Hepatocyte (in vitro differentiated cells): ENCODE results near the gene MGAT4A. TPM values are rescaled to one million over a fixed set of nuclear protein-coding genes. Genes with fewer than 3 reads are reported as not detected.

Source experiments
- DNase-seq: peaks from one replicate; pipeline ENCODE4 v3.0.0-alpha.2; 2016; ENCODE audit warnings: low spot score
- H2AFZ ChIP-seq: fragments of 200-600 bp; sonication (generic); 2 replicates; pipeline ENCODE4 v1.6.0; 2016; ENCODE audit warnings: antibody characterized with exemption, mild to moderate bottlenecking
- H3K27ac ChIP-seq: fragments of 200-600 bp; sonication (generic); 2 replicates; pipeline ENCODE4 v1.5.1; 2016; ENCODE audit warnings: mild to moderate bottlenecking
- H3K27me3 ChIP-seq: fragments of 200-600 bp; sonication (generic); 2 replicates; pipeline ENCODE4 v1.6.1; 2016
- H3K36me3 ChIP-seq: fragments of 200-600 bp; sonication (generic); replicated peaks from 2 replicates; pipeline ENCODE4 v1.5.1; 2016; ENCODE audit warnings: low read depth; ENCODE audit not compliant: insufficient read depth
- H3K4me1 ChIP-seq: fragments of 200-600 bp; sonication (generic); 2 replicates; pipeline ENCODE4 v1.5.1; 2016; ENCODE audit warnings: mild to moderate bottlenecking, moderate library complexity; ENCODE audit not compliant: insufficient read depth
- H3K4me2 ChIP-seq: fragments of 200-600 bp; sonication (generic); 2 replicates; pipeline ENCODE4 v1.6.0; 2016
- H3K4me3 ChIP-seq: fragments of 200-600 bp; sonication (generic); 2 replicates; pipeline ENCODE4 v1.5.1; 2016; ENCODE audit warnings: mild to moderate bottlenecking
- H3K79me2 ChIP-seq: fragments of 200-600 bp; sonication (generic); 2 replicates; pipeline ENCODE4 v1.6.0; 2017; ENCODE audit warnings: mild to moderate bottlenecking
- H3K9me2 ChIP-seq: fragments of 200-600 bp; sonication (generic); replicated peaks from 2 replicates; pipeline ENCODE4 v1.6.0; 2017; ENCODE audit warnings: mild to moderate bottlenecking; ENCODE audit not compliant: insufficient read depth
- H3K9me3 ChIP-seq: fragments of 200-600 bp; sonication (generic); 2 replicates; pipeline ENCODE4 v1.5.1; 2016; ENCODE audit warnings: low read depth, mild to moderate bottlenecking
- H4K20me1 ChIP-seq: fragments of 200-600 bp; sonication (generic); 2 replicates; pipeline ENCODE4 v1.6.0; 2016; ENCODE audit warnings: mild to moderate bottlenecking; ENCODE audit not compliant: insufficient read depth, poor library complexity, severe bottlenecking
- EZH2 ChIP-seq: fragments of 200-600 bp; sonication (generic); IDR thresholded peaks from 2 replicates; pipeline ENCODE4 v1.6.1; 2016; ENCODE audit warnings: antibody characterized with exemption, mild to moderate bottlenecking, borderline replicate concordance
- EZH2phosphoT487 ChIP-seq: fragments of 200-600 bp; sonication (generic); IDR thresholded peaks from one replicate; pipeline ENCODE4 v1.6.1; 2018; ENCODE audit warnings: antibody characterized with exemption, mild to moderate bottlenecking, low read depth, moderate library complexity; ENCODE audit not compliant: unreplicated experiment, severe bottlenecking
- WGBS: methylation state at CpG from one replicate; pipeline ENCODE4 v1.1.6; 2016; ENCODE audit warnings: low lambda C conversion rate; ENCODE audit errors: missing lambda C conversion rate; 5-methylcytosine and 5-hydroxymethylcytosine counted together
- polyA plus RNA-seq: library from polyadenylated mRNA; unstranded; fragments of >200 nt; fragmentation: Nextera tagmentation; extraction: Ambion mirVana; gene quantifications from 2 replicates; pipeline ENCODE4 v1.2.1, GENCODE V29; 2016
- total RNA-seq: library from RNA; depleted of rRNA; stranded (reverse); fragments of >200 nt; gene quantifications from 2 replicates; pipeline ENCODE4 v1.2.3, GENCODE V29; 2014
- TF ChIP-seq, protein P1 (sequence below): fragments of 200-600 bp; sonication (generic); IDR thresholded peaks from 2 replicates; pipeline ENCODE4 v1.5.1; 2016; ENCODE audit warnings: antibody characterized with exemption, mild to moderate bottlenecking; ENCODE audit not compliant: poor library complexity

Gene MGAT4A
- total and polyA plus RNA-seq, 2 experiments from 2014 or later: 10.1 to 21.6 TPM

DNA sequence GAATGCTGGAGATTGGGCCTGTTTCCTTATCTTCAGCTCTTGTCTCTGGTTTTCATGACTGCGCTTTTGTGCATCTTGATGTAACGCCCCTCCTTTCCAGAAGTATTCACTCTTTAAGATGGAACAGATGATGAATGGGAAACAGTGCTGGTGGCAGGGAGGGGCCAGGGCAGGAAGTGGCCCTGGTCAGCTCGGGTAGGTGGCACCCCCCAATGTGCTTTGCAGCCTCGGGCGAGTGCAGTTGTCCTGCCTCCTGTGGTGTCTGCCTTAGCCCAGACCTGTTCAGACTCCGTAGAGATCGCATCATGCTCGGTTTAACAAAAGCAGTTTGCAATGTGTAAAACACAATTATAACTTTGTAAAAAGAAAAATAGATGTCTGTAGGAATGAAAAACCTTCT lies 17.0 kb upstream of the MGAT4A start:
- Histone ChIP-seq H3K27ac (no peak overlapping the region), H3K36me3 (no peaks in the 10 kb centered on the region), H3K79me2 (no peaks in the 10 kb centered on the region), H3K4me2 (no peak overlapping the region), H3K9me2 (no peaks in the 10 kb centered on the region), H2AFZ (no peak overlapping the region), H3K9me3 (no peaks in the 10 kb centered on the region), H4K20me1 (no peaks in the 10 kb centered on the region), H3K4me1 (no peaks in the 10 kb centered on the region), H3K27me3 (no peaks in the 10 kb centered on the region), H3K4me3 (no peak overlapping the region)
- no peak for DNase-seq
- TF ChIP-seq EZH2phosphoT487: no peak
- no peak for TF ChIP-seq EZH2
- WGBS: 53% methylated on average over 8 of the region's 8 CpGs

DNA sequence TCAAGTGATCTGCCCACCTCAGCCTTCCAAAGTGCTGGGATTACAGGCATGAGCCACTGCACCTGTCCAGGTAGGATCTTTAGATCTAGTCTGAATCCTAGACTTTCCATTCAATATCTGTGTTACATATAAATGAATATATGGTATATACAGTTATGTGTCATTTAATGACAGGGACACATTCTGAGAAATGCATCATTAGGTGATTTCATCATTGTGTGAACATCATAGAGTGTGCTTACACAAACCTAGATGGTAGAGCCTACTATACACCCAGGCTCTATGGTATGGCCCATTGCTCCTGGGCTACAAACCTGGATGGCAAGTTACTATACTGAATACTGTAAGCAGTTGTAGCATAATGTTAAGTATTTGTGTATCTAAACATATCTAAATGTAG lies 15.5 kb upstream of the MGAT4A start:
- no peak for DNase-seq
- Histone ChIP-seq H3K4me2 (no peak overlapping the region), H3K9me2 (no peaks in the 10 kb centered on the region), H3K27ac (no peak overlapping the region), H2AFZ (no peak overlapping the region), H3K4me1 (no peaks in the 10 kb centered on the region), H3K4me3 (no peak overlapping the region), H3K27me3 (no peaks in the 10 kb centered on the region), H4K20me1 (no peaks in the 10 kb centered on the region), H3K36me3 (no peaks in the 10 kb centered on the region), H3K9me3 (no peaks in the 10 kb centered on the region), H3K79me2 (no peaks in the 10 kb centered on the region)
- no peak for TF ChIP-seq EZH2phosphoT487
- TF ChIP-seq EZH2: no peak
- TF ChIP-seq, protein P1, sequence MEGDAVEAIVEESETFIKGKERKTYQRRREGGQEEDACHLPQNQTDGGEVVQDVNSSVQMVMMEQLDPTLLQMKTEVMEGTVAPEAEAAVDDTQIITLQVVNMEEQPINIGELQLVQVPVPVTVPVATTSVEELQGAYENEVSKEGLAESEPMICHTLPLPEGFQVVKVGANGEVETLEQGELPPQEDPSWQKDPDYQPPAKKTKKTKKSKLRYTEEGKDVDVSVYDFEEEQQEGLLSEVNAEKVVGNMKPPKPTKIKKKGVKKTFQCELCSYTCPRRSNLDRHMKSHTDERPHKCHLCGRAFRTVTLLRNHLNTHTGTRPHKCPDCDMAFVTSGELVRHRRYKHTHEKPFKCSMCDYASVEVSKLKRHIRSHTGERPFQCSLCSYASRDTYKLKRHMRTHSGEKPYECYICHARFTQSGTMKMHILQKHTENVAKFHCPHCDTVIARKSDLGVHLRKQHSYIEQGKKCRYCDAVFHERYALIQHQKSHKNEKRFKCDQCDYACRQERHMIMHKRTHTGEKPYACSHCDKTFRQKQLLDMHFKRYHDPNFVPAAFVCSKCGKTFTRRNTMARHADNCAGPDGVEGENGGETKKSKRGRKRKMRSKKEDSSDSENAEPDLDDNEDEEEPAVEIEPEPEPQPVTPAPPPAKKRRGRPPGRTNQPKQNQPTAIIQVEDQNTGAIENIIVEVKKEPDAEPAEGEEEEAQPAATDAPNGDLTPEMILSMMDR: no peak

DNA sequence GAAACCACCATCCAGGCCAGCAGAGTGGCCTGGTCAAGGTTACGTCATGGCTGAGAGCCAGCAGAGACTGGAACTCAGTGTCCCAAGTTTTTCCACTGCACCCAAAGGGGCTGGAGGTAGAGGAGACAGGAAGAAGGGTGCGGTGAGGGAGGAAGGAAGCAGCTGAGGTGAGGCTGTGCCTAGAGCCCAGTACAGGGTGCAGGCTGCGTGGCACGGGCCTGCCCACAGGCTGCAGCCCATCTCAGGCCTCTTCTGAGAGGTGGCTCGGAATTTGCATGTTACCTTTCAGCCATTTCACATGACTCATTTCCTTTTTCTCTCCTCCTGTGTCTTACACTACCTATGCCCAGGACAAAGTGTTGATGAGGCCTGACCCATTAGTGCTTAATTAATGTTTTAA lies 13.7 kb upstream of the MGAT4A start:
- H2AFZ ChIP-seq: no peak overlapping the region
- 95% methylated on average over 5 of the region's 5 CpGs for WGBS
- H3K36me3 ChIP-seq: no peaks in the 10 kb centered on the region
- no peaks in the 10 kb centered on the region for H3K4me1 ChIP-seq
- no peaks in the 10 kb centered on the region for H4K20me1 ChIP-seq
- H3K27me3 ChIP-seq: no peaks in the 10 kb centered on the region
- no peak overlapping the region for H3K27ac ChIP-seq
- no peak for DNase-seq
- TF ChIP-seq EZH2: no peak
- TF ChIP-seq, protein P1: no peak
- TF ChIP-seq EZH2phosphoT487: no peak
- H3K9me2 ChIP-seq: no peaks in the 10 kb centered on the region
- H3K79me2 ChIP-seq: no peaks in the 10 kb centered on the region
- H3K9me3 ChIP-seq: no peaks in the 10 kb centered on the region
- no peak overlapping the region for H3K4me3 ChIP-seq
- no peak overlapping the region for H3K4me2 ChIP-seq

DNA sequence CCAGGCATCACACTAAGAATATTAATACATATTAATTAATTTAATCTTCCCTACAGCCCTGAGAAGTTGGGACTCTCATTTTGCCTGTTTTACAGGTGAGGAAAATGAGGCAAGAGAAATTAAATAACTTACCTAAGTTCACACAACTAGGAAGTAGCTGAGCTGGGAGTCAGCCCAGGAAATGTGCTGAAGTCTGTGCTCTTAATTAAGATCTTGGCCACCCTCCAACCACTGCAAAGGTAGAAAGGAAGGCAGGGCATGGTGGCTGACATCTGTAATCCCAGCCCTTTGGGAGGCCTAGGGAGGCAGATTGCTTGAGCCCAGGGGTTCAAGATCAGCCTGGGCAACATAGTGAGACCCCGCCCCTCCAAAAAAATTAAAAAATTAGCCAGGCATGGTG lies 12.9 kb upstream of the MGAT4A start:
- H3K4me1 ChIP-seq: no peaks in the 10 kb centered on the region
- no peaks in the 10 kb centered on the region for H3K9me3 ChIP-seq
- no peak for DNase-seq
- no peak overlapping the region for H3K4me2 ChIP-seq
- WGBS: 92% methylated on average over 1 of the region's 1 CpG
- H4K20me1 ChIP-seq: no peaks in the 10 kb centered on the region
- no peak overlapping the region for H2AFZ ChIP-seq
- H3K4me3 ChIP-seq: no peak overlapping the region
- H3K79me2 ChIP-seq: no peaks in the 10 kb centered on the region
- TF ChIP-seq EZH2phosphoT487 (no peak), EZH2 (no peak)
- TF ChIP-seq, protein P1: no peak
- H3K27me3 ChIP-seq: no peaks in the 10 kb centered on the region
- no peak overlapping the region for H3K27ac ChIP-seq
- H3K36me3 ChIP-seq: no peaks in the 10 kb centered on the region
- no peaks in the 10 kb centered on the region for H3K9me2 ChIP-seq
